Fibroblast of the aortic adventitia (primary cell): ENCODE measurements around the gene MANBA. TPM values are rescaled to one million over a fixed set of nuclear protein-coding genes. Genes with fewer than 3 reads are reported as not detected.
A peak's percentile ranks its signal among the peaks of the same experiment; 100 is the strongest.

ENCODE experiments used
- DNase-seq: peaks from one replicate; pipeline ENCODE4 v3.0.0-alpha.2; 2010; ENCODE audit warnings: low read depth
- H3K4me3 ChIP-seq: 2 replicates; pipeline ENCODE4 v1.5.1; 2011; ENCODE audit warnings: low read depth, mild to moderate bottlenecking, control low read depth, low read length, moderate library complexity
- total RNA-seq: library from RNA; depleted of rRNA; stranded (reverse); fragments of >200 nt; gene quantifications from 2 replicates; pipeline ENCODE4 v1.2.3, GENCODE V29; 2012; ENCODE audit warnings: low replicate concordance
- TF ChIP-seq, protein P1 (sequence below): IDR thresholded peaks from 2 replicates; pipeline ENCODE4 v1.5.1; 2011; ENCODE audit warnings: mild to moderate bottlenecking, low read length, control low read depth, inconsistent platforms; ENCODE audit not compliant: insufficient read depth

Gene MANBA
- total RNA-seq, 1 donor, result 32.1 TPM

DNA sequence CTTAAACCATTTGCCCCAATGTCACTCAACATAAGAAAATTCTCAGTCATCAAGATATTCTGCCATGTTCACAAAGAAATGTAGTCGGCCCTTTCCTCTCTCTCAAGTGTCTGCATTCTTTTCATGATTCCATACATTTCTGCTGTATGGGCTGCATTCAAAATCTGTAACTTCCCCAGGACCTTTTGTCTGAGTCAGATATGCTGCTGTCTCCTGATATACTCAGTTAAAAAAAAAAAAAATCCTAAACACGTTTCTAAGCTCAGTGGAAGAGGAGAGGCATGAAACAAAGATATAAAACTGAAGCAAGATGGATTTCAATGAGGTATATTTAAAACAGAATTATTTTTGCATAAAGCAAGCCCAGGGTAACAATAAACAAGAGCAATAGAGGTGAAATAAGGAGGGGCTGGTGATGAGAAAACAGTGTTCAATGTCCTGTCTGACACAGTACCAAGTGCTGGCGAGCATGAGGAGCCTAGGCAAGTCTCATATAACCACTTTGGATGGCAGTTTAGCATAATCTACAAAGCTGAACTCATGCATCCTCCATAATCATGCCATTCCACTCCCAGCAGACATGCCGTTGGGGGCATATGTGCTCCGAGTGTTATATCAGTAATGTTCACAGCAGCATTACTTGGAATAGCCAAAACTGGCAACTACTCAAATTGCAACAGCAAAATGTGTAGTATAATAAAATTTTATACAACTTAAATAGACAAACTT is 76.7 kb downstream of the MANBA start:
- DNase-seq, result peak; percentile 6
- TF ChIP-seq, protein P1, sequence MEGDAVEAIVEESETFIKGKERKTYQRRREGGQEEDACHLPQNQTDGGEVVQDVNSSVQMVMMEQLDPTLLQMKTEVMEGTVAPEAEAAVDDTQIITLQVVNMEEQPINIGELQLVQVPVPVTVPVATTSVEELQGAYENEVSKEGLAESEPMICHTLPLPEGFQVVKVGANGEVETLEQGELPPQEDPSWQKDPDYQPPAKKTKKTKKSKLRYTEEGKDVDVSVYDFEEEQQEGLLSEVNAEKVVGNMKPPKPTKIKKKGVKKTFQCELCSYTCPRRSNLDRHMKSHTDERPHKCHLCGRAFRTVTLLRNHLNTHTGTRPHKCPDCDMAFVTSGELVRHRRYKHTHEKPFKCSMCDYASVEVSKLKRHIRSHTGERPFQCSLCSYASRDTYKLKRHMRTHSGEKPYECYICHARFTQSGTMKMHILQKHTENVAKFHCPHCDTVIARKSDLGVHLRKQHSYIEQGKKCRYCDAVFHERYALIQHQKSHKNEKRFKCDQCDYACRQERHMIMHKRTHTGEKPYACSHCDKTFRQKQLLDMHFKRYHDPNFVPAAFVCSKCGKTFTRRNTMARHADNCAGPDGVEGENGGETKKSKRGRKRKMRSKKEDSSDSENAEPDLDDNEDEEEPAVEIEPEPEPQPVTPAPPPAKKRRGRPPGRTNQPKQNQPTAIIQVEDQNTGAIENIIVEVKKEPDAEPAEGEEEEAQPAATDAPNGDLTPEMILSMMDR, result no peak
- H3K4me3 ChIP-seq, result no peak overlapping the region

DNA sequence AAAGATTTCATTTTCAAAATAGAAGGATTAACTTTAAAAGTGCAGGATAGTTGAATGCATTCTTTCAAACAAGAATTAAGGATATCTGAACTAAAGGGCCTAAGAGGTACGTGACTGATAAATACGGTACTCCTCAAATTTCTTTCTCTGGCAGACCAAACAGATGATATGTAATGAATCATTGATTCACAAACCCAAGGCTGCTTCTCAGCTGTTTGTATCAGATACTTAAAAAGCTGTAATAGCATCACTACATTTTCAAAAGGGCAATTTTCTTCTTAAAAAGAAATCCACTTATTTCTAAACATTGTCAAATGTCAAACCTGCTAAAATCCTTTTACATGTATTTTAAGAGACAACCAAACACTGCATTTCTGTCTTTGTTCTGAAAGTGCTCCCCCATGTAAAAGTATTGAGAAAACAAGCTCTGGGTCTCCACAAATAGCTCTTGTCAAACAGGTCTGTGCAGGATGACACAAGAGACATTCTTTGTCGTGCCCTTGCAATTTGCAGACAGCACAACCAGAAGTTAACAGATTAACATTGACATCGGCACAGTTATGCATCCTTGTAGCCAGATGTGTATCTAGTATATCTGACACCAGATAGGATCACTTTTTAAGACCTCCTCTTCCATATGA is 82.0 kb downstream of the MANBA start:
- no peak for DNase-seq
- TF ChIP-seq, protein P1, result no peak
- no peak overlapping the region for H3K4me3 ChIP-seq

DNA sequence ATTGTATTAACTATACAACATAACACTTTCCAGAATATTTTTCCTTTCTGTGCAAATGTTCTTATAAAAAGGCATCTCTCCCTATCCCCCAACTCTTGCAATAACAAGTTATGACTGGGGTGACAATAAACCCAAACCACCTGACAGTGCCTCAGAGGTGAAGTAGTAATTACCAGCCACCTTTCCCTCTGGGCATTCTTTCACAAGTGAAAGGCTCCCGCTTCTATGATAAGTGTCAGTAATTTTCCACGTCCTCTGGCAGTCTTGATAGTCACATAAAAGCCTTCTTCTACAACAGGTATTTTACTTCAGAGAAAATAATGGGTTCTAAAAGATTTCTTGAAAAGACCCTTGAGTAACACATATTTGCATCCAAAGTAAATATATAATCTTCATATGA is 82.7 kb downstream of the MANBA start:
- TF ChIP-seq, protein P1, result no peak
- no peak for DNase-seq
- H3K4me3 ChIP-seq, result no peak overlapping the region

DNA sequence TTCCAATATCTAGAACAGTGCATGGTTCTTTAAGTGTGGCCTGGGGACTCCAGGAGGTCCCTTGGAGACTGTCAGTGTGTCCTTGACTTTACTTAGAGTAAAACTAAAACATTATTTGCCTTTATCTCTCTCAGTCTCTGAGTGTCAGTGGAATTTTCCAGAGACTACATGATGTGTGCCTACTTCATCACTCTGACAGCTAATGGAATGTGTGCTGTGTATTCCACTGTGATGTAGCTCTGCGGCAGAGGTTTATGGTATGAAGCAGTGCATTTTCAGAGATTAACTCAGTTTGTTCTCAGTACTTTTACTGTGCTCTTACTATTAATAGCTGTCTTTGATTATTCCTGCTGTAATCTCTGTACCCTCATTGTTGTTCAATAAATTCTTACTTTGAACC is 85.6 kb downstream of the MANBA start:
- DNase-seq, result peak; percentile 12
- TF ChIP-seq, protein P1, result no peak
- H3K4me3 ChIP-seq, result no peak overlapping the region

DNA sequence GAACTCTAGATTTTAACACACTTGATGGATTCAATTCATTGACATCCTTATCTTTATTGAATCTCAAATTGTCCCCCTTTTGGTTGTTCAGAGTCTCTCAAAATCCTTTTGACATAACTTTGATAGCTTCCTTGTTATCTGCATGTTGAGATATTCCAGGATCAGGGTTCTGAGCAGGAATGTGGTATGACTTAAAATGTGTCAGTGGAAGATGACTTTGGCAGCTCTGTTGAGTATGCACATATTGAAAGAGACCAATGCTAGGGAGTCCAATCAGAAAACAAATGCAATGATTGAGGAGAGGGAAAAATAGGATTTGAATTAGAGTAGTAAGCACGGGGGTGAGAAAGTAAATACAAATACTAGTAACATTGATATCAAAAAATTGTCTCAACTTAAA is 93.8 kb downstream of the MANBA start:
- H3K4me3 ChIP-seq, result no peak overlapping the region
- TF ChIP-seq, protein P1, result no peak
- DNase-seq, result no peak

DNA sequence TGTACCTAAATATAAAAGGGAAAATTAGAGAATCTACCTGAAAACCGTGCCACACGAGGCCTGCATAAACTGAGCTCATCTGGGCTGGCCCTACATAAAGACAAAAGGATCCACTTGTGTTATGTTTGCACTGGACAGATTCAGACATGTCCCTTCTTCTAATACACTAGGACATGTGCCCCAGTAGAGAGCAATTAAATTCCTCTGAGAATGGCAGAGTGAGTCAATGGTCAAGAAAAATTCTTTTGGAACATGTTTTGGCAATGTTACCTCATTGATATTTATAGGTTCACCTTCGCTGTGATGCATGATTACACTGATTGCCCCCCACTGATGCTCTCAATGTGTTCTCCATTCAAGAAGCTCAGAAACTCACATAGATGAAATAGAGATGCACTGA is 95.2 kb downstream of the MANBA start:
- DNase-seq, result no peak
- TF ChIP-seq, protein P1, result no peak
- H3K4me3 ChIP-seq, result no peak overlapping the region
